GM18858 (cell line): ENCODE results near the gene PRPF19.

Experiments
- ATAC-seq: cut with Tn5 transposase; IDR thresholded peaks from one replicate; pipeline ENCODE4 v1.9.1; 2021; ENCODE audit not compliant: unreplicated experiment

The PRPF19 gene

GRCh38 chr11:60860943-60861342 lies 45.4 kb downstream of the PRPF19 start:
- no peak for ATAC-seq

- no peak for ATAC-seq
Measured at GRCh38 chr11:60859616-60860250, 46.7 kb downstream of the PRPF19 start.

- no peak for ATAC-seq
Measured at GRCh38 chr11:60858731-60859464, 47.5 kb downstream of the PRPF19 start.

- ATAC-seq, result no peak
Measured at GRCh38 chr11:60858236-60858635, 48.1 kb downstream of the PRPF19 start.

DNA sequence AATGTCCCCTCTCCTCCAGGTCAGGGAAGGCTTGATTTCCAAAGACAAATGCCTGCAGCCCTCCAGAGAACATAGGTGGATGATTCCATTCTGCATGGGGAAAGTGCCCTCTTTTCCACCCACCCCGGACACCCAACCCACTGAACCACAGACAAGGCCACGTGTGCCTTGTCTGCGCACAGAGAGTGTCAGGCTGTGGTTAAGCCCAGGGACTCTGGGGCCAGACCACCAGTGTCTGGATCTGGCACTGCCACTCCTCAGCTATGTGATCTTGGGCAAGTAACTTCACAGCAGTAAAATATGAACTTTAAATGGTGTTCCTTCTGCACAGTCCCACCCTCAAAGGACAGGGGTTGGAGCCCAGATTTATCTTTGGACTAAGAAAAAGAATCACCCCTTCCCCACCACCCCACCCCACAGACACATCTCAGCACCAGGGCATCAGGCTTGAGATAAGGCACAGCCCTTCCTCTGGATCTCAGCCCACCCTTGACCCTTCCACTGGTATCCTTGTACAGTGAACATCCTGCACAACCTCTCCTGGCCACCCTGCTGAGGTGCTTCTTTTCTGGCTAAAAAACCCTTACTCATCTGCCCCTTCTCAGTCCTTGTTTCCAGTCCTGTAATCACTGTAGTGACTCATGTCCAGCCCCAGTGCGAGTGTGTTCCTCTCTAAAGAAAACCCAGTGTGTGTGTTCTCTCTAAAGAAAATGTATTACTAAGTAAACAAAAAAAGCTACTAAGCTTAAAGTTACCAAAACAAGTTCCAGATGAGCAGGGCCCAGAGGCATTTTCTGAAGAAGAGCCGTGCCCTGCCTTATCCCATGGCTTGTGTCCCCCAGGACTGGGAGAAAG lies 48.8 kb downstream of the PRPF19 start:
- no peak for ATAC-seq

DNA sequence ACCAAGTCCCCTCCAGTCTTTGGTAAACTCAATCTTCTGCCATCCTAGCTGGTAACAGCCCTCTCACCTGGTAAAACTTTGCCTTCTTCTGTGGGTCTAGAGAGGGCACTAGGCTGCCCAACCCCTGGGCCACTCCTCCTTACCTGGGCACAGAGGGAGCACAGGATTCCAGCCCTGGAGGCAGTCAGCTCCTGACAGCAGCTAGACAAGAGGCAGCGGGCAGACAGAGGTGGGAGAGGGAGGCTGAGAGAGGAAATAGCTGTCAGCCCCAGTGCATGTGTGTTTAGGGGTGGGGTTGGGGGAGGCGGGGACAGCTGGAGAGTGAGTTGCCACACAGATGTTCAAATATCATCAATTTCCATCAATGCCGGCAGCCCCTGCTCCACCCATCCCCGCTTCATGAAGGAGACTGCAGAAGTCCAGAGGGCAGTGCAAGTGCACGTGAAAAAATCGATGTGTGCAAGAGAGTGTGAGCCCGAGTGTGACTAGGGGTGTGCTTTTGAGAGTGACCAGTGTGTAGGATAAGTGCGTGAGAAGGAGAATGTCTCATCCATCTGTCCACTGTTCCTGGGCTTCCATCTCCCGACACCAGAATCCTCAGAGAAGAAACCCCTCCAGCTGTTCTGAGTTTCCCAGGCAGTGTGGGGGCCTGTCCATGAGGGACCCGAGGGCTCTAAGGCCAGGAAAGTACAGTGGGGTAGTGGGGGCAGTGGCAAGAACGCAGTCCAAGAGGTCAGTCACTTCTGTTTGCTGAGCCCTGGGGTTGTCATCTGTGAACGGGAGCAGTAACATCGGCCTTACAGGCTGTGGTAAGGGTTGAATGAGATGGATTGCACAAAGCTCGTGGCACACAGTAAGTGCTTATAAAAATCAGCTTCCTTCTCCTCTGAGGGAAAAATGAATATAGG lies 50.4 kb downstream of the PRPF19 start, which contains the start of gene PTGDR2:
PTGDR2 (minus strand) TSS at position 225 of the 908 bp plus-strand sequence. CDS start 2,228 bp downstream, outside the sequence.
- no peak for ATAC-seq

DNA sequence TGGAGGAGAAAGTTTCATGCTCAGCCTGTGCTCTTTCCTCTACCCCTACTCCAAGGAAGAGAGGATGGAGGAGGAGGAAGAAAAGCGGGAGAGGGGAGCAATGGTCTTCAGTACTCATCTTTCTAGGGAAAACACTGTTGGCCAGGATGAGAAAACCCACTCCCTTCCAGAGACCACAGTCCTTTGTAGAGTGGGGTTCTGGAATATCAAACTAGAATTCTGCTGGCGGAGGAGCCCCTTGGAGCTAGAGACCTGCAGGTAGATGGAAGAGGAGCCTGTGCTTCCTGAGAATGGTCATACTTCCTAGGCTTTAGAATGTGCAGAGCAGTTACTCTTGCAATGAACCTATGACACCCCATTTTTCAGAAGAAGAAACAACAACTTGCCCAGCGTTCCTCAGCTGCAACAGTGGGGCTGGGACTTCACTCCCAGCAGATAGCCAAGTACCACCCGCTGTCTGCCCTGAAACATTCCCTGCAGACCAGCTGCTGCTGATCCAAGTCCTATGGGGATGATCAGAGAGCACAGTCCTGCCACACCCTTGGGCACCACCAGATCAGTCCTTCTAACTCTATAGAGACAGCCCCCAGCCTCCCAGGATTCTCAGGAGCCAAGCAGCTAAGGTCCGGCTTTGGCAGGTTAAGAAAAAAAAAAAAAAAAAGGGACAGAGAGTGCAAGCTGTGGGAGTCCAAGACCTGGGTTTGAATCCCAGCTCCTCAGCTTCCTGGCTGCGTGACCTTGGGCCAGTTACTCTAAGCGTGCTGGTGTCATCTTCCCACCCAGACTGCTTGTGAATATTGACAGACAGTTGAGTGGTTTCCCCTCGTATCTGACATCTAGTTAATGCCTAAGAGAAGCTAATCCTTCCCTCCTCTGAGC lies 51.3 kb downstream of the PRPF19 start:
- ATAC-seq, result no peak

DNA sequence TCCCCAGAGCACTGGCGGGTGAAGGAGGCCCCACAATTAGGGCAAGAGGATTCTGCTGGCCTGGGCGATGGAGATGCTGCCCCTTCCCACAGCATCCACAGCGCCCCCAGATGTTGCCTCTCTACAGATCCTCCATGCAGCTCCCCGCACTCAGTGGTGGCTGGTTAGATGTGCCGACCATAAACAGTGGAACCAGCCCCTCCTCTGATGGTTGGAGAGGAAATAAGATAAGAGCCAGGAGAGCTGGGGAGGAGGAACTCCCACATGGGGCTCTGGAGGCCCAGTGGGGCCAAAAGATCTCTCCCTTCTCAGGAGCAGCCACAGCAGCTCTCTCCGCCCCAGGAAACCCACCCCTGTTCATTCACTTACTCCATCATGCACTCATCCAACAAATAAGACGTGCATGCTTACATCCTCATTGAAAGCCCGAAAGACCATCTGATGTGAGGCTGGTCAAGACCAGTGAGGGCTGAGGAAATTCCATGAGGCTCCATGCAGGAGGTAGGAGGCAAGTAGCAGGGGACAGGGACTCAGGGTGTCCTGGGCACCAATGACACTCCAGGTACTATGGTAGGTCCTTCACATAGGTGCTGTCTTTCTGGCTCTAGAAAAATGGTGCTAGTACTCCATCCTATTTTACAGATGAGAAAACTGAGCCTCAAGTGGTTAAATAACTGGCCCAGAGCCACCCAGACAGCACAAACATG lies 52.1 kb downstream of the PRPF19 start:
- ATAC-seq, result no peak

DNA sequence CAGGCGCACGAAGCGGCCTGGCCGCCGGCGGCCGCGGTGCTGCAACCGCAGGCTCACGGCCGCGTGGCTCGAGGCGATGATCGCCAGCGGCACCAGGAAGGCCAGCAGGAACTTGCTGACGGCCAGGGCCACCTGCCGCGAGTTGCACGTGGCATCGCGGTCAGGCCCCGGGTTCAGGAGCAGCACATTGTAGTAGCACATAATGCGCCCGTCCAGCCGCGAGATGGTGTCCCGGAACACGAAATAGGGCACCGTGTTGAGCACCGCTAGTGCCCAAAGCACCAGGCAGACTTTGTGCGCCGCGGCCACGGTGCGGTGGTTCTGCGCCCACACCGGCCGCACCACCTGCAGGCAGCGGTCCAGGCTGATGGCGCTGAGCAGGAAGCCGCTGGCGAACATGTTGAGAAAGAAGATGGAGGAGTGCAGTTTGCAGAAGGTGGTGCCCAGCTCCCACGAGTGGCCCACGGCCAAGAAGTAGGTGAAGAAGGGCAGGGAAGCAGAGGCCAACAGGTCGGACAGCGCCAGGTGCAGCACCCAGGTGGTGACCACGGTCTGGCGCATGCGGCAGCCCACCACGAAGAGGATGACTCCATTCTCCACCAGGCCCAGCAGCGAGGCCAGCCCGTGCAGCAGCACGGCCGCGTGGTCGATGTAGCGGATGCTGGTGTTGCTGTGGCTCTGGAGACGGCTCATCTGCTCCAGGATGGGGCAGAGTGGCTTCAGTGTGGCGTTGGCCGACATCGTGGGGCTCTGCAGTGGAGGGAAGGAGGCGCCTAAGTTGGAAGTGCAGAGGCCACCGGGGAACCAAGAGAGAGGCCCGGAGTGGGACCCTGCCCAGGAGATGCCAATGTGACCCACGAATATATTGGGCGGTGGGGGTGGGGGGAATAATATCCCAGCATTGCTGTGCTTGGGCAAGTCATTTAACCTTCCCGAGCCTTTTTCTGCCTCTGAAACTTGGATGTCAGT lies 53.1 kb downstream of the PRPF19 start:
- ATAC-seq, result no peak

DNA sequence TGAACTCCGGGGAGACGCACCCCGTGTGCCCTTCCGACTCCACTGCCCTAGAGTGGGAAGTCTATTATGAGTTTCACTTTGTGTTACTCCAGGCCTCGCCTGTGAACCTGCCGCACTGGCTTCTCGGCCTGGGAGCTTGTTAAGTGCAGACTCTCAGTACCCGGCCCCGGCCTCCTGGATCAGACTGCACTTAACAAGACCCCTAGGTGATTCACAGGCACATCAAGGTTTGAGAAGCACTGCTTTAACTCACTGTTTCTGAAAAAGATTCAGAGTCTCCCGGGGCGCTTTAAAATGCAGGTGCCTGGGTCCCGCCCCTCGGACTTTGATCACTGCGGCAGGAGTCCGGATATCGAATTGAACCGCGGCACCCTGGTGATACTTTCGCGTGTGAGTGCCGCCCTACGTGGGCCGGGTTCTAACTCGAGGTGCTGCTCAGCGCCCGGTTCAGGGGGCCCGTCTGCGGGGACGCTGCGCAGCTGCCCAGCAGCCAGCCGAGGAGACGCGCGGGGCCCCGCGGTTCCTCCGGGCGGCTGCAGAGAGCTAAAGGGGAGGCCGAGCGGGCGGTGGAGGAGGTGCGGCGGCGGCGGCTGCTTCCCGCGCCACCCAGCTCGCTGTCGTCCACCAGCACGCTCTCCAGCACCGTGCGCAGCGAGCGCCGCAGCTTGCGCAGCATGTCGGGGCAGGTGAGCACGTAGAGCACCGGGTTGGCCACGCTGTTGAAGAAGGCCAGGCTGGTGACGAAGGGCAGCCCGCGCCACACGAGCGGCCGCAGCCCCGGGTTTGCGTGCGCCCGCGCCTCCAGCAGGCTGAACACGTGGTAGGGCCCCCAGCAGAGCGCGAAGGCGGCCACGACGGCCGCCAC lies 54.0 kb downstream of the PRPF19 start:
- ATAC-seq, result no peak

- no peak for ATAC-seq
Measured at GRCh38 chr11:60851327-60852104, 54.9 kb downstream of the PRPF19 start.

- no peak for ATAC-seq
Measured at GRCh38 chr11:60849641-60850520, 56.5 kb downstream of the PRPF19 start.

GRCh38 chr11:60848714-60849151 lies 57.7 kb downstream of the PRPF19 start:
- no peak for ATAC-seq

DNA sequence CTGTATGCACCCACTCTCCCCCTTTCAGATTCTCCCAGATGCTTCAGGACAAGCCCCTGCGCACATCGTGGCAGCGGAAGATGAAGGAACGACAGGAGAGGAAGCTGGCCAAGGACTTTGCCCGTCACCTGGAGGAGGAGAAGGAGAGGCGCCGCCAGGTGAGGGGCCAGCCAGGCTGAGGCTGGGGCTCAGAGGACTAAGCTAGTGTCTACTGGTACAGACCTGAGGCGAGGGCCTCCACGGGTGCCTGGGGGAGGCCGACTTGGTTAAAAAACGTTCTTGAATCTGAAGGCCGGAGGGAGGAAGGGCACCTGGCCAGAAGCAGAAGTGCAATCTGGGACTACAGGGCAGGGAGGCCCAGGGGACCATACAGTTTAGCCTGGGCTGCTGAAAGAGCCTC lies 58.5 kb downstream of the PRPF19 start:
- no peak for ATAC-seq

DNA sequence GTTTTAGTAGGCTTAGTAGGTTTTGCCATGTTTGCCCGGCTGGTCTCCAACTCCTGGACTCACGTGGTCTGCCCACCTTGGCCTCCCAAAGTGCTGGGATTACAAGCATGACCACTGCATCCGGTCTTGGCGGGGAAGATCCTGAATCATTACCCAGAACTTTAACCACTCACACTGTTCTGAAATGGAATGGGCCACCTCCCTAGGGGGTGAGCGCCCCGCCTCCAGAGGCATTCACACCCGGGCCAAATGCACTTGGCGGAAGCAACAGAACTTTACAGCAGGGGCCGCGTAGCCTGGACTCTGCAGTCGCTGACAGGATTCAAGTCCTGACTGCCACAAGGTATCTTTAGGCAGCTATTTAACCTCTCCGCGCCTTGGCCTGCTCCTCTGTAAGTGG lies 59.1 kb downstream of the PRPF19 start:
- ATAC-seq, result no peak
